ENCODE measurements around the gene PPP1R14D.
"Not testable (repeated sequence)": the region's sequence is repeated elsewhere in the genome, so short reads cannot be mapped to it uniquely, and the experiment has no call there.

PPP1R14D gene

DNA sequence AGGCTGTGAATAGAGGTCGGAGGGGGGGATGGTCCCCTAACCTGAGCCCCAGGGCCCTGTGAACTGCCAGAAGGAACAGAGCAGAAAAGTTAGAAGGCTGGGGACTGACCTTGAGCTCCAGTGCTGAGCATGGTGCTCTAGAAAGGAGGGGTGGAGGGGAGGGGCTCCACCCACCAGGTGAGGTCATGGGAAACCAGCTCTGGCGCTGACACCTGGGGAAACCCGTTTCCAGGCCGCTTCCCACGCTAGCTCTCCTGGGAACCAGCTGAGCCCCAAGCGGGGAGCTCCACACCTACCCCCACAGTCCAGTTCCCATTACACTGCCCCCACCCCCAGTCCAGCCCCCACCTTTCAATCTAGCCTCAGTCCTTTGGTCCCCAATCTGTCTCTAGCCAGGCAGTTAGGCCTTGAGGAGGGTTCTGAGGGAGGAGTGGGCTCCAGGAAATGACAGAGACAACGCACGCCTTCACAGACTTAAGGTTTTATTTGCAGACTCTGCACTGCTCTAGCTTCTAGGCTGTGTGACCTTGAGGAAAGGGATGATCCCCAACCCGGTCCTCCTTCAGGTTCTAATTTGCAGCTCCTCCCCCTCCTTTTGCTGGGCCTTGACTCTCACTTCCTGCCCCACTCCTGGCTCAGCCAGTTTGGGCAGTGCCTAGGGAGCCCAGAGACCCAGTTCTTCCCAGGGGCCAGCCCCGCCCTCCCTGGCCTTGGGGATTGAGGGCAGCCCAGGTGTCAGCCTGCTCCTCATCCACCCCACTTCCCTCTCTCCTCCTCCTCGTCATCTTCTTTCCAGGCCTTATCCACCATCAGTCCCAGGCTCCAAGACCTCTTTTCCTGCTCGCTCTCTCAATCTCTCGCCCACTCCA lies 43.5 kb upstream of the PPP1R14D start:
- H3K4me3 ChIP-seq (ENCODE audit: control insufficient read depth, low read depth, low read length), result no peak overlapping the region
- no peak for TF ChIP-seq CTCF (conservative IDR thresholded peaks at IDR 0.05; ENCODE audit: control insufficient read depth, insufficient read depth, low read depth, low read length)
- DNase-seq (ENCODE audit: low read depth), result no peak

- H3K4me3 ChIP-seq (ENCODE audit: control insufficient read depth, low read depth, low read length), result no peak overlapping the region
- DNase-seq (ENCODE audit: low read depth), result no peak
- TF ChIP-seq CTCF (conservative IDR thresholded peaks at IDR 0.05; ENCODE audit: control insufficient read depth, insufficient read depth, low read depth, low read length), result no peak
Observed at GRCh38 chr15:40870716-40871115, 42.2 kb upstream of the PPP1R14D start.

GRCh38 chr15:40869686-40870085 lies 41.2 kb upstream of the PPP1R14D start:
- no peak overlapping the region for H3K4me3 ChIP-seq (ENCODE audit: control insufficient read depth, low read depth, low read length)
- TF ChIP-seq CTCF (conservative IDR thresholded peaks at IDR 0.05; ENCODE audit: control insufficient read depth, insufficient read depth, low read depth, low read length), result no peak
- no peak for DNase-seq (ENCODE audit: low read depth)

GRCh38 chr15:40867199-40867598 lies 38.7 kb upstream of the PPP1R14D start:
- DNase-seq (ENCODE audit: low read depth), result no peak
- no peak for TF ChIP-seq CTCF (conservative IDR thresholded peaks at IDR 0.05; ENCODE audit: control insufficient read depth, insufficient read depth, low read depth, low read length)
- no peak overlapping the region for H3K4me3 ChIP-seq (ENCODE audit: control insufficient read depth, low read depth, low read length)

GRCh38 chr15:40863660-40864270 lies 35.3 kb upstream of the PPP1R14D start:
- no peak overlapping the region for H3K4me3 ChIP-seq (ENCODE audit: control insufficient read depth, low read depth, low read length)
- no peak for TF ChIP-seq CTCF (conservative IDR thresholded peaks at IDR 0.05; ENCODE audit: control insufficient read depth, insufficient read depth, low read depth, low read length)
- no peak for DNase-seq (ENCODE audit: low read depth)

- not testable (repeated sequence) for DNase-seq (ENCODE audit: low read depth); H3K4me3 ChIP-seq (ENCODE audit: control insufficient read depth, low read depth, low read length)
Observed at GRCh38 chr15:40861147-40861546, 32.6 kb upstream of the PPP1R14D start.

DNA sequence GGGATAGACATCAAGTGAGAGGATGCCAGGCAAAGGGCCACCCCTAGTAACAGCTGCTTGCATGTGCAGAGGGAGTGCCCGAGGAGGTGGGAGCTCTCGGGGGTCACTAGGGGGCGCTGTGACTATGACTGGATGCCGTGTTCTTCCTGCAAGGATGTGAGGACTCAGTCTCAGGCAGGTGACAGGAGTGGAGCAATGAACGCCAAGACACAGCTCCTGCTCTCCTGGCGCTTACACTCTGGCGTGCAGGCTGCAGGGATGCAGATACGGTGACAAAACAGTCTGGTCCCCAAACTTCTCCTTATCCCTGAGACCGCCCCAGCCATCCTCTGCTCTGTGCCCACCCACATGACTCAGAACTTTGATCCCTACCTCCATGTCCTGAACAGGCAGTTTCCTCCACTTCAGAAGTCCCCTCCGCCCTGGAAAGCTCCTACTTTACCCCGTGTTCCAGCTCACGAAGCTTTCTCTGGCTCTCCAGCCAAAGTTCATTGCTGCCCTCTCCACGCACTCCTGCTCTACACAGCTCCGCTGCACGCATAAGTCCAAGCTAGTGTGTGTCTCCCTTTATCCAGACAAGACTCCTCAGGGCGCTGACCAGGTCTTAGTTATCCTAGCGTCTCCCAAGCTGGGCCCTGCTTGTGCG lies 30.8 kb upstream of the PPP1R14D start:
- peak; percentile 72 for DNase-seq (ENCODE audit: low read depth)
- TF ChIP-seq CTCF (conservative IDR thresholded peaks at IDR 0.05; ENCODE audit: control insufficient read depth, insufficient read depth, low read depth, low read length), result peak; percentile 87
- no peak overlapping the region for H3K4me3 ChIP-seq (ENCODE audit: control insufficient read depth, low read depth, low read length)

Data from fibroblast of mammary gland (primary cell).